ENCODE measurements around the gene UBXN7. TPM values are rescaled to one million over a fixed set of nuclear protein-coding genes. Genes with fewer than 3 reads are reported as not detected.

UBXN7 gene
- total and polyA plus RNA-seq, 12 donors = 2.0 to 41.7 (median 32.0) TPM

DNA sequence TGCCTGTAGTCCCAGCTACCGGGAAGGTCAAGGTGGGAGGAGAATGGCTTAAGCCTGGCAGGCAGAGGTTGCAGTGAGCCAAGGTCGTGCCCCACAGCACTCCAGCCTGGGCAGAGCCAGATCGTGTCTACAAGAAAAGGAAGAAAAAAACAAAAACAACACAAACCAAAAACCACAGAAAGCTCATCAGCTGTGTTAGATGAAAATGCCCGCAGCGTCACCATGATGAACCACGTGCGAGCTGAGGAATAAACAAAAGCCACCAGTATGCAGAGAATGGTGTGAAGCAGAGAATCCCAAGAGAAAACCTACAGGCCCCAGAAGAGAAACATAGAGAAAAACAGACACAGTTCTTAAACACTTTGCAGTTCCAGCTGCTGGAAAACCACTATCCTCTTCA is 74.3 kb downstream of the UBXN7 start:
- Histone ChIP-seq H3K27me3 (no peaks in the 10 kb centered on the region), H3K27ac (no peak overlapping the region), H3K9me3 (no peaks in the 10 kb centered on the region), H3K36me3 (peaks cover 0 to 100% (median 49%) of the 10 kb centered on the region in 9 donors), H3K4me3 (no peak overlapping the region), H3K4me1 (no peaks in the 10 kb centered on the region)
- no peak for TF ChIP-seq CTCF (IDR thresholded peaks at IDR 0.05)
- DNase-seq = no peak
- 88 to 91% methylated on average over 7 of the region's 7 CpGs for WGBS, 2 donors
- no peak for ATAC-seq
- intact Hi-C loops (cut with DNase I) = loop anchor here in 1 of 10 donors (1.0 kb wide), 1 partner anchor 23 kb away; no protein-coding TSS in a partner anchor

DNA sequence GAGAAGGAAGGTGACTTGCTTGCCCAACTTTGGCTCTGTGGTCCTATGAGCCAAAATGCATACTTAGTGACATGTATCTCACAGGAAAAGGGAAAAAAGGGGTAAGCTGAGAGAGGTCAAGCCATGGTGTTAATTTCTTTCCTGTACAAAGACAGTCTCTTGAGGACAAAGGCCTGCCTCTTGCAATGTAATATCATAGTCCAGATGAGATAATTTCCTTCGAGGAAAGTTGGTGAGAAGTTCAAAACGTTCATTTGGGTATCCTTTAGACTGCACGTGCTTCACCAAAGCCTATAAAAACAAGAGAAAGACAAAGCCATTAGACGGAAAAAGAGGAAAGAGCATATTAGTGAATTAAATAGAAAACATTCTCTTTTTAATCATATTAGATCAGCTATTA is 75.7 kb downstream of the UBXN7 start:
- no peak for DNase-seq
- no peak for TF ChIP-seq CTCF (IDR thresholded peaks at IDR 0.05)
- no peaks in the 10 kb centered on the region for H3K27me3 ChIP-seq
- peaks cover 0 to 96% (median 37%) of the 10 kb centered on the region in 9 donors for H3K36me3 ChIP-seq
- H3K27ac ChIP-seq = no peak overlapping the region
- no peaks in the 10 kb centered on the region for H3K9me3 ChIP-seq
- intact Hi-C loops (cut with DNase I) = no loop called here
- no peaks in the 10 kb centered on the region for H3K4me1 ChIP-seq
- H3K4me3 ChIP-seq = no peak overlapping the region
- ATAC-seq = no peak
- whole genome bisulfite sequencing, 2 donors = 63 to 70% methylated on average over 4 of the region's 4 CpGs

DNA sequence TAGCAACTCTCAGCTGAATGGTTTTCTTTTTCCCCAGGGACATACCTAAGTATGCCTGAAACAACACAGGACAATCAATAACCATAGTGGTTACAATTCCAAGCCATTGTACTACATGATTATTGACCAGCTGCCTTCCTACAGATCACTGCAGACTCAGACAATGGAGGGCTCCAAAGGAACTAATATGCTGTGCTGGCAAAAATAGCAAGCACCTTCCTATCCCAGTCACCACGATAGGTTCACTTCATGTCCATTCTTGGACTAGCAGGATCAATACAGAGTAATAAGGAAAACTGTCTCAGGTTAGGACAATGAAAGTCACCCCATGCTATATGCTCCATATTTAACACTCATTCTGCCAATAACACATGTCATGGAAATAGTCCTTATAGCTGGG is 76.6 kb downstream of the UBXN7 start:
- TF ChIP-seq CTCF (IDR thresholded peaks at IDR 0.05) = no peak
- no peaks in the 10 kb centered on the region for H3K4me1 ChIP-seq
- peaks cover 0 to 90% (median 29%) of the 10 kb centered on the region in 9 donors for H3K36me3 ChIP-seq
- intact Hi-C loops (cut with DNase I) = no loop called here
- no peak overlapping the region for H3K27ac ChIP-seq
- 94 to 95% methylated on average over 1 of the region's 1 CpG for WGBS, 2 donors
- H3K4me3 ChIP-seq = no peak overlapping the region
- ATAC-seq (no peak), DNase-seq (no peak)
- H3K27me3 ChIP-seq = no peaks in the 10 kb centered on the region
- H3K9me3 ChIP-seq = no peaks in the 10 kb centered on the region

GRCh38 chr3:196354132-196354531 is 78.1 kb downstream of the UBXN7 start:
- Histone ChIP-seq H3K4me3 (no peak overlapping the region), H3K9me3 (no peaks in the 10 kb centered on the region), H3K27me3 (no peaks in the 10 kb centered on the region), H3K27ac (no peak overlapping the region), H3K4me1 (no peaks in the 10 kb centered on the region), H3K36me3 (peaks cover 0 to 86% (median 27%) of the 10 kb centered on the region in 9 donors)
- TF ChIP-seq CTCF (IDR thresholded peaks at IDR 0.05) = no peak
- intact Hi-C loops (cut with DNase I) = no loop called here
- ATAC-seq (no peak), DNase-seq (no peak)
- WGBS, 2 donors = 59 to 65% methylated on average over 6 of the region's 6 CpGs

Data from heart right ventricle (tissue), 16 donors.